ENCODE data around the gene NUDT22. TPM values are rescaled to one million over a fixed set of nuclear protein-coding genes. Genes with fewer than 3 reads are reported as not detected.

NUDT22 gene
- total and polyA plus RNA-seq, 2 of the 8 experiments (the other 6 are each of a cell fraction or from before 2014, with no cell fraction given) = 43.4 to 69.0 TPM

DNA sequence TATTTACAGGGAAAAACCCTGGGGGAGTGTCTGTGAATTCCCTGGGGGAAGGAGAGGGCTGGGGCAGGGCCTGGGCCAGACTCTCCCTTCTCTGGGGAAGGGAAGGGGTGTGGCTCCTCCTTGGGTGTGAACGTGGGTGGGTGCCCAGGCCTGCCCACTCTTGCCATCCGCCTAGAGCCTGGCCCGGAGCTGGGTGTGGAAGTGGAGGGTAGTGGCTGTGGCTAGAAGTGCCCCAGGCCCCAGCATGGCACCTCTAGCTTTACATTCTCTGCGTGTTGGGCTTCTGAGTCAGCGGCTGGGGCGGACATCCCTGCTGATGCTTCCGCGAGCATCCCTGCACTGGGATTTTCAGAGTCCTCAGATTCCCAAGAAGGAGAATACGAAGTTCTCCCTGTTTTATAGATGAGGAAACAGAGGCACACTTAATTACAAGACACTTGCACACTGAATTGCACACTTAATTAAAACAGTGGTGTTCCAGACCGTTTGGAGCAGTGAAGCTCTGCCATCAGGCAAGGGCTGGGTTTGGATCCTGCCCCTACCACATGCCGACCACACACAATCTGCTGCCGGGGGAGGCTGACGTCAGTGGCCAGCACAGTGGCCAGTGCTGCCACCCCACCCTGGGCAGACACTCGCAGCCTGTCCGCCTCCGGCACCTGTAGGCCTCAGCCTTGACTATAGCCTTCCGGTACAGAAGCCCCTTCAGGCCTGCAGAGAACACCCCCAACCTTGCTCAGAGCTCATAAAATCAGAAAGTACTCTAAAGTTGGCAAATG lies 50.8 kb downstream of the NUDT22 start:
- Histone ChIP-seq H3K9me3 (ENCODE audit: insufficient read depth in 2 of 2, low read depth in 1 of 2, low read length in 1 of 2) (no peaks in the 10 kb centered on the region), H2BK15ac (ENCODE audit: low read length) (no peak overlapping the region), H3K27me3 (replicated peaks in 1 of 4; ENCODE audit: control insufficient read depth in 3 of 4, extremely low read depth in 1 of 4, insufficient read depth in 3 of 4, low read length in 3 of 4) (no peaks in the 10 kb centered on the region), H3K4ac (replicated peaks; ENCODE audit: insufficient read length, low read depth, low read length) (no peak overlapping the region), H4K91ac (replicated peaks; ENCODE audit: insufficient read length, low read length) (no peak overlapping the region), H3K56ac (replicated peaks; ENCODE audit: insufficient read length, low read depth, low read length) (no peak overlapping the region), H4K5ac (ENCODE audit: insufficient read length, low read depth, low read length) (no peak overlapping the region), H3K23ac (ENCODE audit: insufficient read length) (no peak overlapping the region), H3K4me1 (replicated peaks in 1 of 4; ENCODE audit: control insufficient read depth in 3 of 4, insufficient read depth in 4 of 4, low read length in 3 of 4) (peaks cover 0 to 5% (median under 1%) of the 10 kb centered on the region in 4 experiments; a peak in 1 of 7 replicates), H2BK20ac (ENCODE audit: low read length) (no peak overlapping the region), H3K4me2 (ENCODE audit: insufficient read depth in 1 of 2, low read depth in 2 of 2, low read length in 2 of 2) (no peak overlapping the region), H2BK12ac (ENCODE audit: low read depth, low read length) (no peak overlapping the region), H2BK5ac (ENCODE audit: low read depth, low read length) (no peak overlapping the region), H3K79me2 (ENCODE audit: control insufficient read depth in 1 of 2, insufficient read depth in 2 of 2, low read length in 2 of 2) (0 out of 4 replicates have a peak, but pooled peaks cover 0 to 4% of the 10 kb centered on the region in 2 experiments), H3K27ac (ENCODE audit: low read depth, low read length) (no peak overlapping the region), H3K79me1 (ENCODE audit: low read depth, low read length) (no peaks in the 10 kb centered on the region; the same call in 1 of the 2 replicates), H3K36me3 (ENCODE audit: control insufficient read depth in 2 of 4, insufficient read depth in 4 of 4, low read length in 3 of 4) (no peaks in the 10 kb centered on the region; a peak in 1 of 8 replicates), H3K4me3 (ENCODE audit: extremely low read depth in 1 of 4, insufficient read depth in 2 of 4, low read depth in 3 of 4, low read length in 4 of 4) (no peak overlapping the region), H3K18ac (ENCODE audit: extremely low read depth, low read length) (no peak overlapping the region), H2AFZ (ENCODE audit: low read length) (no peak overlapping the region), H2AK5ac (ENCODE audit: low read depth, low read length) (no peak overlapping the region), H2BK120ac (replicated peaks; ENCODE audit: low read depth, low read length) (no peak overlapping the region), H3K9ac (replicated peaks in 1 of 4; ENCODE audit: extremely low read depth in 1 of 4, low read depth in 3 of 4, low read length in 3 of 4) (no peak overlapping the region), H4K20me1 (replicated peaks in 1 of 2; ENCODE audit: control insufficient read depth in 1 of 2, insufficient read depth in 2 of 2, low read length in 2 of 2) (no peaks in the 10 kb centered on the region), H3K23me2 (ENCODE audit: low read depth, low read length) (no peaks in the 10 kb centered on the region), H3K14ac (ENCODE audit: insufficient read length) (no peak overlapping the region), H4K8ac (ENCODE audit: extremely low read depth, insufficient read depth, low read length) (no peak overlapping the region)
- DNase-seq (ENCODE audit: low read depth in 1 of 2, low spot score in 2 of 2) = no peak
- FAIRE-seq = no peak
- 94% methylated on average over 17 of the region's 17 CpGs; no CpG with 5 or more reads in 1 of the 2 experiments for WGBS, 2 experiments (ENCODE audit: extremely low coverage in 1 of 2, insufficient coverage in 1 of 2, insufficient read length in 1 of 2, insufficient replicate concordance in 2 of 2, low coverage in 1 of 2, low lambda C conversion rate in 2 of 2, missing lambda C conversion rate in 1 of 2)
- no peak for TF ChIP-seq RAD21 (IDR thresholded peaks at IDR 0.05 in 1 of 2, conservative IDR thresholded peaks at IDR 0.05 in 1 of 2; ENCODE audit: low read depth in 2 of 2, low read length in 2 of 2)
- TF ChIP-seq TAF7 (optimal IDR thresholded peaks at IDR 0.05; ENCODE audit: borderline replicate concordance, low read depth, low read length) = no peak
- ChIA-PET CTCF (ENCODE audit: partially characterized antibody) (interaction anchor here (0.6 to 13.7 kb wide), 7 partner anchors 26 to 1891 kb away, joined by 3 to 168 read pairs (median 3); partner anchors contain the start of genes CATSPERZ, ESRRA, PRDX5 and STIP1), POLR2A (ENCODE audit: partially characterized antibody) (interaction anchor here (0.6 to 1.7 kb wide), 6 partner anchors 9 to 27 kb away, joined by 3 to 6 read pairs (median 3); partner anchors contain the start of gene KCNK4)

Data from H1 (cell line).